HepG2 (cell line): ENCODE measurements around the gene FMO2. TPM values are rescaled to one million over a fixed set of nuclear protein-coding genes. Genes with fewer than 3 reads are reported as not detected.

Experiments used
- ATAC-seq: fragments of 200-7000 bp; cut with Tn5 transposase; 3 replicates; pipeline ENCODE4 v1.9.1; 2020; ENCODE audit warnings: mild to moderate bottlenecking, moderate library complexity
- BruUV-seq: library from RNA; stranded (reverse); fragments of 400-500 nt; replicated peaks from 2 replicates; lab custom pipeline; 2021; lab: Mats Ljungman, UMichigan
- CTCF ChIA-PET: fragments of 300-600 bp; formaldehyde crosslinking; extraction: SDS; loops from one replicate; lab custom pipeline; 2021; ENCODE audit warnings: low total read pairs, inconsistent platforms, low intra/inter-chr PET ratio; lab: Yijun Ruan, JAX
- POLR2A ChIA-PET: fragments of 350-600 bp; sonication (Branson Sonifier 250); formaldehyde crosslinking; loops from one replicate; lab custom pipeline; 2020; ENCODE audit warnings: antibody characterized with exemption, inconsistent platforms; lab: Yijun Ruan, JAX
- DNase-seq: peaks from one replicate; pipeline ENCODE4 v3.0.0-alpha.2; 2015; ENCODE audit warnings: low spot score
- FAIRE-seq: peaks from 3 replicates; lab custom pipeline; 2011; peaks lifted over from hg19 to GRCh38; lab: Jason Lieb, UNC
- H2AFZ ChIP-seq: one replicate; pipeline ENCODE4 v1.6.1; 2011; ENCODE audit warnings: low read length, inconsistent platforms
- H3K27ac ChIP-seq: fragments of 300-600 bp; 3 replicates; pipeline ENCODE4 v1.8.0; 2011; ENCODE audit warnings: mixed run types, mild to moderate bottlenecking, mixed read lengths, low read length, inconsistent platforms; ENCODE audit not compliant: insufficient read depth; ENCODE audit errors: extremely low read length
- H3K27me3 ChIP-seq, 2 experiments: fragments of 200-600 bp in 1 of 2; 2 replicates in 1 of 2; 3 replicates in 1 of 2; pipeline versions ENCODE4 v1.6.0 to v1.8.0; 2011; ENCODE audit warnings: low read length in 2 of 2, mild to moderate bottlenecking in 2 of 2, moderate library complexity in 2 of 2, inconsistent platforms in 1 of 2; ENCODE audit not compliant: insufficient read depth in 2 of 2, control insufficient read depth in 1 of 2
- H3K36me3 ChIP-seq, 2 experiments: fragments of 200-600 bp in 1 of 2; replicated peaks in 1 of 2; 2 replicates in 1 of 2; 3 replicates in 1 of 2; pipeline versions ENCODE4 v1.5.1 to v1.8.0; 2011; ENCODE audit warnings: low read length in 2 of 2, inconsistent platforms in 1 of 2; ENCODE audit not compliant: insufficient read depth in 2 of 2, control insufficient read depth in 1 of 2
- H3K4me1 ChIP-seq: 2 replicates; pipeline ENCODE4 v1.5.1; 2012; ENCODE audit warnings: low read length, inconsistent platforms; ENCODE audit not compliant: insufficient read depth
- H3K4me2 ChIP-seq: 2 replicates; pipeline ENCODE4 v1.6.0; 2011; ENCODE audit warnings: low read depth, low read length, inconsistent platforms
- H3K4me3 ChIP-seq, 3 experiments: fragments of 200-600 bp in 1 of 3; sonication (generic), shearing (Covaris generic) in 1 of 3; replicated peaks in 1 of 3; 2 replicates each; pipeline ENCODE4 v1.5.1; 2011 to 2016; ENCODE audit warnings: low read length in 3 of 3, inconsistent platforms in 2 of 3, low read depth in 2 of 3, mild to moderate bottlenecking in 2 of 3, control low read depth in 1 of 3, mixed read lengths in 1 of 3; ENCODE audit not compliant: insufficient read depth in 1 of 3
- H3K79me2 ChIP-seq: one replicate; pipeline ENCODE4 v1.6.1; 2011; ENCODE audit warnings: low read length, inconsistent platforms; ENCODE audit not compliant: insufficient read depth
- H3K9ac ChIP-seq: 2 replicates; pipeline ENCODE4 v1.6.0; 2011; ENCODE audit warnings: mild to moderate bottlenecking, low read depth, low read length, inconsistent platforms; ENCODE audit not compliant: insufficient read depth
- H3K9me3 ChIP-seq: 2 replicates; pipeline ENCODE4 v1.5.1; 2012; ENCODE audit warnings: mild to moderate bottlenecking, low read length
- H4K20me1 ChIP-seq: 2 replicates; pipeline ENCODE4 v1.6.0; 2011; ENCODE audit warnings: inconsistent platforms, mild to moderate bottlenecking, low read length, moderate library complexity; ENCODE audit not compliant: insufficient read depth
- GATAD2A ChIP-seq: IDR thresholded peaks from 2 replicates; pipeline ENCODE4 v1.6.1; 2016
- RAD21 ChIP-seq: fragments of 450-650 bp; formaldehyde crosslinking; IDR thresholded peaks from 2 replicates; pipeline ENCODE4 v1.5.0; 2020; ENCODE audit warnings: mild to moderate bottlenecking
- REPIN1 ChIP-seq: sonication (generic); formaldehyde crosslinking; IDR thresholded peaks from 2 replicates; pipeline ENCODE4 v1.8.0; 2022; ENCODE audit warnings: missing genetic modification reagents, low read depth, mild to moderate bottlenecking, borderline replicate concordance
- SNRNP70 ChIP-seq: fragments of 200-400 bp; formaldehyde crosslinking; IDR thresholded peaks from 2 replicates; pipeline ENCODE4 v1.6.1; 2017; ENCODE audit warnings: mild to moderate bottlenecking, low read depth, low read length, moderate library complexity
- ZNF468 ChIP-seq: sonication (generic); formaldehyde crosslinking; IDR thresholded peaks from 2 replicates; pipeline ENCODE4 v1.8.0; 2022; ENCODE audit warnings: mild to moderate bottlenecking, moderate library complexity, missing genetic modification reagents
- ZSCAN9 ChIP-seq: IDR thresholded peaks from 2 replicates; pipeline ENCODE4 v1.6.1; 2016; ENCODE audit warnings: borderline replicate concordance
- WGBS: methylation state at CpG from one replicate; pipeline ENCODE4 v1.1.6; 2017; ENCODE audit warnings: low lambda C conversion rate; 5-methylcytosine and 5-hydroxymethylcytosine counted together
- in situ Hi-C: cut with HindIII; loops from 2 replicates; pipeline ENCODE4 v1.10.0; 2017; ENCODE audit warnings: low pct_unique_long_range_greater_than_20kb; ENCODE audit not compliant: extremely low pct_ligation_motif_present
- intact Hi-C: fragments of 100-400 bp; cut with micrococcal nuclease; formaldehyde crosslinking; loops from one replicate; pipeline ENCODE4 v1.10.0; 2022; ENCODE audit not compliant: unreplicated experiment
- polyA plus RNA-seq, 8 experiments: library from polyadenylated mRNA; depleted of rRNA in 3 of 8; stranded (reverse) in 7 of 8; unstranded in 1 of 8; fragments of >200 nt; fragmentation: Illumina TruSeq in 4 of 8; extraction: Trizol in 4 of 8; gene quantifications; 2 replicates each; pipeline versions ENCODE4 v1.2.1 to v1.2.3, GENCODE V29; 2011 to 2016; ENCODE audit warnings: low read depth in 4 of 8, missing spikeins in 1 of 8, mixed read lengths in 1 of 8; ENCODE audit not compliant: insufficient read depth in 1 of 8
- total RNA-seq, 5 experiments: library from RNA; depleted of rRNA; stranded (reverse); fragments of >200 nt; fragmentation: Illumina TruSeq; extraction: Trizol; gene quantifications; 2 replicates each; pipeline ENCODE4 v1.2.3, GENCODE V29; 2016; ENCODE audit warnings: low read depth in 1 of 5
- TF ChIP-seq, protein P1 (sequence below): IDR thresholded peaks from 2 replicates; pipeline ENCODE4 v1.6.1; 2018; ENCODE audit warnings: missing genetic modification reagents
- TF ChIP-seq, protein P2 (sequence below): sonication (generic); formaldehyde crosslinking; IDR thresholded peaks from 2 replicates; pipeline ENCODE4 v1.4.0; 2020; ENCODE audit warnings: mild to moderate bottlenecking, missing genetic modification reagents

Gene FMO2
- total and polyA plus RNA-seq, 2 of the 13 experiments (the other 11 are each of a cell fraction or from before 2014, with no cell fraction given), result not detected

DNA sequence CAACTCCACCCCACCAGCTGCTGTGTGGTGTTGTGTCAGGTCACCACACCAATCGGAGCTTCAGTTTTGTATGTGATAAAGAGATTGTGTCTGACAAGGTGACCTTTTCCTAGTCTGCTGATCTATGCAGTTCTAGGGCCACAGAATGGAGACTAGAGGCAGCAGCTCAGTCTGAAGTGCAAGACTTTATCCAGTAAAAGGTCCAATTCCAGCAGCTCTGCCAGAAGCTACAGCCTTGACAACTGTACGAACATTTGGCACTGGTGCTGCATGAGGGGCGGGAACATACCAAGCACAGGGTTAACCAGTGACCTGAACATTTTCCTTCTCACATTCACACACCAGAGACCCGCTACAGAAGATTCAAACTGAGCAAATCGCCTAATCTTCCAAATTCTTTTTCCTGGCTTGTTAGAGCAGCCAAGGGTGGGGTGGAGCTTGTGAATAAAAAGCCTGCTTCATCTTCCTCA lies 72.5 kb downstream of the FMO2 start:
- CTCF ChIA-PET, result no interaction called here
- no peak overlapping the region for H3K9ac ChIP-seq
- ATAC-seq, result peak; percentile 39; the same call in 2 of the 3 replicates
- TF ChIP-seq RAD21 (CRISPR knock-in tag), result no peak
- TF ChIP-seq GATAD2A, result no peak
- no peak for TF ChIP-seq ZNF468 (CRISPR knock-in tag)
- TF ChIP-seq REPIN1 (CRISPR knock-in tag), result no peak
- no peak for TF ChIP-seq ZSCAN9 (CRISPR knock-in tag)
- TF ChIP-seq, all 625 proteins: peak for 0
- Histone ChIP-seq H4K20me1 (no peaks in the 10 kb centered on the region), H3K79me2 (no peaks in the 10 kb centered on the region), H3K4me1 (no peaks in the 10 kb centered on the region), H2AFZ (no peak overlapping the region), H3K4me2 (no peak overlapping the region), H3K4me3 (no peak overlapping the region), H3K27ac (no peak overlapping the region), H3K36me3 (no peaks in the 10 kb centered on the region), H3K27me3 (no peaks in the 10 kb centered on the region), H3K9me3 (no peaks in the 10 kb centered on the region)
- WGBS, result 0% methylated on average over 2 of the region's 5 CpGs
- FAIRE-seq (no peak), DNase-seq (no peak)
- BruUV-seq, result no TSS peak
- in situ Hi-C loops (no loop called here), intact Hi-C loops (no loop called here)
- POLR2A ChIA-PET, result no interaction called here

DNA sequence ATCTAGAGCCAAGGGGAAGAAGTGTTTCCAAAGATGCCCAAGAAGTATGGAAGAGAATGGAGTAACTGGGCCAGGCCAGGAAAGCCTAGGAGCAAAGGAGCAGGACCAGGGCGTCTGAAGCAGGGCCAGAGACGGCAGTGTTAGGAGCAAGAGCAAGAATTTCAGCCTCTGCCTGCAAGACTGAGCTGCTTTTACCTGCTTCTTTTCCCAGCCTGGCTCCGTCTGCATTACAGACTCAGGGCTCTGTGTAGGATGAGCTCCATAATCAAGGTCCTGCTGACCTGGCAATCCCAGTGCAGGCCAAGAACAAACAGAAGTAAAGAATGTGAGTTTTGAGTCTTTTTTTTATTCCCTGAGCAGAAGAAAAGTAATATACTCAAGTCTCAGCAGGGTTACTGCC lies 73.3 kb downstream of the FMO2 start:
- Histone ChIP-seq H4K20me1 (no peaks in the 10 kb centered on the region), H3K27ac (no peak overlapping the region), H3K4me3 (no peak overlapping the region), H3K9me3 (no peaks in the 10 kb centered on the region), H3K36me3 (no peaks in the 10 kb centered on the region), H3K9ac (no peak overlapping the region), H2AFZ (no peak overlapping the region), H3K27me3 (no peaks in the 10 kb centered on the region), H3K4me2 (no peak overlapping the region), H3K79me2 (no peaks in the 10 kb centered on the region), H3K4me1 (no peaks in the 10 kb centered on the region)
- 56% methylated on average over 3 of the region's 3 CpGs for WGBS
- ATAC-seq, result no peak
- FAIRE-seq, result no peak
- intact Hi-C loops (no loop called here), in situ Hi-C loops (no loop called here)
- no peak for DNase-seq
- no TSS peak for BruUV-seq
- CTCF ChIA-PET, result no interaction called here
- POLR2A ChIA-PET, result no interaction called here
- TF ChIP-seq SNRNP70, result no peak
- TF ChIP-seq, protein P1, sequence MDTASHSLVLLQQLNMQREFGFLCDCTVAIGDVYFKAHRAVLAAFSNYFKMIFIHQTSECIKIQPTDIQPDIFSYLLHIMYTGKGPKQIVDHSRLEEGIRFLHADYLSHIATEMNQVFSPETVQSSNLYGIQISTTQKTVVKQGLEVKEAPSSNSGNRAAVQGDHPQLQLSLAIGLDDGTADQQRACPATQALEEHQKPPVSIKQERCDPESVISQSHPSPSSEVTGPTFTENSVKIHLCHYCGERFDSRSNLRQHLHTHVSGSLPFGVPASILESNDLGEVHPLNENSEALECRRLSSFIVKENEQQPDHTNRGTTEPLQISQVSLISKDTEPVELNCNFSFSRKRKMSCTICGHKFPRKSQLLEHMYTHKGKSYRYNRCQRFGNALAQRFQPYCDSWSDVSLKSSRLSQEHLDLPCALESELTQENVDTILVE, result no peak
- TF ChIP-seq, protein P2, sequence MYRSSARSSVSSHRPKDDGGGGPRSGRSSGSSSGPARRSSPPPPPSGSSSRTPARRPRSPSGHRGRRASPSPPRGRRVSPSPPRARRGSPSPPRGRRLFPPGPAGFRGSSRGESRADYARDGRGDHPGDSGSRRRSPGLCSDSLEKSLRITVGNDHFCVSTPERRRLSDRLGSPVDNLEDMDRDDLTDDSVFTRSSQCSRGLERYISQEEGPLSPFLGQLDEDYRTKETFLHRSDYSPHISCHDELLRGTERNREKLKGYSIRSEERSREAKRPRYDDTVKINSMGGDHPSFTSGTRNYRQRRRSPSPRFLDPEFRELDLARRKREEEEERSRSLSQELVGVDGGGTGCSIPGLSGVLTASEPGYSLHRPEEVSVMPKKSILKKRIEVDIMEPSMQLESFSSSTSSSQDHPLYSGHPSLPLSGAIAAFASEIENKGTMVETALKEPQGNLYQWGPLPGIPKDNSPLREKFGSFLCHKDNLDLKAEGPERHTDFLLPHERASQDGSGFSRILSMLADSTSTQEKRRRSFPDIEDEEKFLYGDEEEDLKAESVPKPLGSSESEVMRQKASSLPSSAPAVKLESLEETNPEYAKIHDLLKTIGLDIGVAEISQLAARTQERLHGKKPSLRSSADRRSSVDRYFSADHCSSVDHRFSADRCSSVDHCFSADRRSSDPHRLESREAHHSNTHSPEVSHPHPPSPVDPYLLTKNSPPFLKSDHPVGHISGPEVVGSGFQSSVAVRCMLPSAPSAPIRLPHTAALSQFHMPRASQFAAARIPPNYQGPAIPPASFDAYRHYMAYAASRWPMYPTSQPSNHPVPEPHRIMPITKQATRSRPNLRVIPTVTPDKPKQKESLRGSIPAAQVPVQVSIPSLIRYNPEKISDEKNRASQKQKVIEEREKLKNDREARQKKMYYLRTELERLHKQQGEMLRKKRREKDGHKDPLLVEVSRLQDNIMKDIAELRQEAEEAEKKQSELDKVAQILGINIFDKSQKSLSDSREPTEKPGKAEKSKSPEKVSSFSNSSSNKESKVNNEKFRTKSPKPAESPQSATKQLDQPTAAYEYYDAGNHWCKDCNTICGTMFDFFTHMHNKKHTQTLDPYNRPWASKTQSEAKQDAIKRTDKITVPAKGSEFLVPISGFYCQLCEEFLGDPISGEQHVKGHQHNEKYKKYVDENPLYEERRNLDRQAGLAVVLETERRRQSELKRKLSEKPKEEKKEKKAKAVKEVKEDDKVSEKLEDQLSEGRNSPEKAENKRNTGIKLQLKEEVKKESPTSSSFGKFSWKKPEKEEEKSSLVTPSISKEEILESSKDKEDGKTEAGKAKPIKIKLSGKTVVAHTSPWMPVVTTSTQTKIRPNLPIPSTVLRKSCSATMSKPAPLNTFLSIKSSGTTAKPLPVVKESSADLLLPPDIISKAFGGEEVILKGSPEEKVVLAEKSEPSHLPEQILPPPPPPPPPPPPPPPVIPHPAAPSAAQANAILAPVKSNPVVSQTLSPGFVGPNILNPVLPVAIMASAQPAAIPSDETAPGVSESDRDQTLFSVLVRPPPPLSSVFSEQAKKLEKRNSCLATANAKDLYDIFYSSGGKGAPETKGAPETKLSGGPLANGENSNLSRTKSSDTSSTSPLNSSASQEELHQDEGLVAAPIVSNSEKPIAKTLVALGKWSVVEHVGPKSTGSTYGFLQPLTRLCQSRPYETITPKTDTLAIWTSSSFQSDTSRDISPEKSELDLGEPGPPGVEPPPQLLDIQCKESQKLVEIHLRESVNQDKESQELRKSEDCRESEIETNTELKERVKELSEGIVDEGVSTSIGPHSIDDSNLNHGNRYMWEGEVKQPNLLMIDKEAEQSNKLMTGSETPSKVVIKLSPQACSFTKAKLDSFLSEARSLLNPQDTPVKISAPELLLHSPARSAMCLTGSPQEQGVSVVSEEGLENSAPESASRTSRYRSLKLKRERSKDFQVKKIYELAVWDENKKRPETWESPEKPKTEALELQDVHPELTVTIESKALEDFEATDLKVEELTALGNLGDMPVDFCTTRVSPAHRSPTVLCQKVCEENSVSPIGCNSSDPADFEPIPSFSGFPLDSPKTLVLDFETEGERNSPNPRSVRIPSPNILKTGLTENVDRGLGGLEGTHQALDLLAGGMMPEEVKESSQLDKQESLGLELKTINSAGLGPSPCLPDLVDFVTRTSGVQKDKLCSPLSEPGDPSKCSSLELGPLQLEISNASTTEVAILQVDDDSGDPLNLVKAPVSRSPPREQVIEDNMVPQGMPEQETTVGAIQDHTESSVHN, result no peak
